ENCODE data around the gene CNOT1.

CNOT1 gene

DNA sequence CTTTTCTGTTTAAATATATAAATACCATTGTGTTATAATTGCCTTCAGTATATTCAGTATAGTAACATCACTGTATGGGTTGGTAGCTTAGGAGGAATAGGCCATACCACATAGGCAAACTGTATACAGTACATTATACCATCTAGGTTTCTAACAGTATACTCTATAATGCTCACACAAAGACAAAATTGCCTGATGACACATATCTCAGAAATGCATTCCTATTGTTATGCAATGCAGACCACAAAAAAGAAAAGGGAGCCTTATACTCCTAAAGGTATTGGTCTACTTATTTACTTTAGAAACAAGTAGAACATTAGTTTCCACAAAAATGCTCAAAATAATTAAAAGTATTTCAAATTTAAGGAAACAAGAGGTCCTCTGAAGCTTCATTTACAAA, 66.4 kb downstream of the CNOT1 start:
- Histone ChIP-seq H3K36me3 (ENCODE audit: control insufficient read depth in 2 of 2, insufficient read depth in 1 of 2, low read length in 2 of 2) (peaks cover 65 to 92% of the 10 kb centered on the region in 2 experiments), H3K4me3 (ENCODE audit: low read depth, low read length) (no peak overlapping the region), H3K27ac (ENCODE audit: extremely low read depth, low read depth, low read length) (no peak overlapping the region), H3K4me1 (ENCODE audit: control insufficient read depth, insufficient read depth, low read length) (no peaks in the 10 kb centered on the region), H3K9me3 (ENCODE audit: control insufficient read depth, insufficient read depth, low read depth, low read length) (no peaks in the 10 kb centered on the region)
- POLR2A ChIA-PET, result no interaction called here
- CTCF ChIA-PET, result interaction anchor here (0.6 kb wide), 1 partner anchor 244 kb away, joined by 3 read pairs; no protein-coding TSS in a partner anchor
- TF ChIP-seq ZNF266 (tag by site-specific recombination; IDR thresholded peaks at IDR 0.05; ENCODE audit: low read depth) (no peak), ZNF16 (tag by site-specific recombination; IDR thresholded peaks at IDR 0.05; ENCODE audit: low read depth) (no peak), ZNF792 (tag by site-specific recombination; IDR thresholded peaks at IDR 0.05) (no peak), ZNF529 (tag by site-specific recombination; IDR thresholded peaks at IDR 0.05; ENCODE audit: insufficient replicate concordance) (no peak), ZIC2 (tag by site-specific recombination; IDR thresholded peaks at IDR 0.05) (no peak), SALL2 (tag by site-specific recombination; IDR thresholded peaks at IDR 0.05; ENCODE audit: borderline replicate concordance) (no peak)

DNA sequence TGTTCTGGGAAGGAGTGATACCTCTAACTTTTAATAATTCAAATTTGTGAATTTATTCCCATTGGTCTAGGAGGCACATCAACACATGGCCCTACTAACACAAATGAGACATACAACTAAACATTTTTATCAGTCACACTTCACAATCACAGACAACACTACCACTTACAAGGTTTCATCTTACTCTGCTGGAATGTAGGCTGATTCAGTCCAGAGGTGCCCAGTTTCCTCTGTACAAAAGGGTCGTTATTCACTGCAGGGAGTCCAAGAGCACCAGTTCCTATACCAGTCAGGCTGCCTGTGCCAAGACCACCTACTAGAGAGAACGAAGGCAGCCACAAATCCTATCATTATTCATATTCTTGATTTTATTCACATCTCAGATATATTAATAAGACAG, 72.9 kb downstream of the CNOT1 start:
- Histone ChIP-seq H3K27ac (ENCODE audit: extremely low read depth, low read depth, low read length) (no peak overlapping the region), H3K9me3 (ENCODE audit: control insufficient read depth, insufficient read depth, low read depth, low read length) (no peaks in the 10 kb centered on the region), H3K4me1 (ENCODE audit: control insufficient read depth, insufficient read depth, low read length) (no peaks in the 10 kb centered on the region), H3K36me3 (ENCODE audit: control insufficient read depth in 2 of 2, insufficient read depth in 1 of 2, low read length in 2 of 2) (peaks cover 44 to 99% of the 10 kb centered on the region in 2 experiments), H3K4me3 (ENCODE audit: low read depth, low read length) (no peak overlapping the region)
- ChIA-PET POLR2A (no interaction called here), CTCF (interaction anchor here (0.8 kb wide), 1 partner anchor 41 kb away, joined by 3 read pairs; no protein-coding TSS in a partner anchor)
- TF ChIP-seq ZNF133 (tag by site-specific recombination; IDR thresholded peaks at IDR 0.05) (no peak), GFI1B (tag by site-specific recombination; IDR thresholded peaks at IDR 0.05) (no peak), ZNF335 (tag by site-specific recombination; conservative IDR thresholded peaks at IDR 0.05) (no peak), ZNF530 (tag by site-specific recombination; IDR thresholded peaks at IDR 0.05; ENCODE audit: low read depth) (no peak)
- TF ChIP-seq, protein P1, sequence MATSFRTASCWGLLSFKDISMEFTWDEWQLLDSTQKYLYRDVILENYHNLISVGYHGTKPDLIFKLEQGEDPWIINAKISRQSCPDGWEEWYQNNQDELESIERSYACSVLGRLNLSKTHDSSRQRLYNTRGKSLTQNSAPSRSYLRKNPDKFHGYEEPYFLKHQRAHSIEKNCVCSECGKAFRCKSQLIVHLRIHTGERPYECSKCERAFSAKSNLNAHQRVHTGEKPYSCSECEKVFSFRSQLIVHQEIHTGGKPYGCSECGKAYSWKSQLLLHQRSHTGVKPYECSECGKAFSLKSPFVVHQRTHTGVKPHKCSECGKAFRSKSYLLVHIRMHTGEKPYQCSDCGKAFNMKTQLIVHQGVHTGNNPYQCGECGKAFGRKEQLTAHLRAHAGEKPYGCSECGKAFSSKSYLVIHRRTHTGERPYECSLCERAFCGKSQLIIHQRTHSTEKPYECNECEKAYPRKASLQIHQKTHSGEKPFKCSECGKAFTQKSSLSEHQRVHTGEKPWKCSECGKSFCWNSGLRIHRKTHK (tag by site-specific recombination; IDR thresholded peaks at IDR 0.05), result no peak

DNA sequence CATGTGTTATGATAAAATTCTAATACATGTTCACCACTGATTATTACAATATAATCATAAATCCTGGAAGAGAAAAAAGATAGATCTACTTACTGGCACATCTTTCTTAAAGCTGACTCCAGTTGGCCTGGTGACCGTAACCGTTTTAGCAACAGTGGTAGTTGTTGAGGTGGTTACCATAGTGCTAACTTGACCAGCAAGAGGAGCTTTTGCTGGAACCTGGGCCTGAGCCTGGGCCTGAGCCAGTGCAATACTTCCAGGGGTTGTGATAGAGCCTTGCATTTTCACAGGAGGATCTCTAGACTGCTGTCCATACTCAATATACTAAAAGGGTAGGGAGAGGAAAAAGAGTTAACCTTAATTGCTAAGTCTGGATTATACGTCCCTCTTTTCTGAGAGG, 78.1 kb downstream of the CNOT1 start:
- Histone ChIP-seq H3K9me3 (ENCODE audit: control insufficient read depth, insufficient read depth, low read depth, low read length) (no peaks in the 10 kb centered on the region), H3K4me1 (ENCODE audit: control insufficient read depth, insufficient read depth, low read length) (no peaks in the 10 kb centered on the region), H3K4me3 (ENCODE audit: low read depth, low read length) (no peak overlapping the region), H3K27ac (ENCODE audit: extremely low read depth, low read depth, low read length) (no peak overlapping the region), H3K36me3 (ENCODE audit: control insufficient read depth in 2 of 2, insufficient read depth in 1 of 2, low read length in 2 of 2) (peaks cover 56 to 99% of the 10 kb centered on the region in 2 experiments)
- TF ChIP-seq HOXA7 (CRISPR knock-in tag; IDR thresholded peaks at IDR 0.05; ENCODE audit: borderline replicate concordance) (no peak), GFI1B (tag by site-specific recombination; IDR thresholded peaks at IDR 0.05) (no peak), ZNF2 (tag by site-specific recombination; IDR thresholded peaks at IDR 0.05) (no peak), KLF10 (tag by site-specific recombination; IDR thresholded peaks at IDR 0.05) (no peak), ZNF521 (tag by site-specific recombination; IDR thresholded peaks at IDR 0.05) (no peak)
- TF ChIP-seq, protein P2, sequence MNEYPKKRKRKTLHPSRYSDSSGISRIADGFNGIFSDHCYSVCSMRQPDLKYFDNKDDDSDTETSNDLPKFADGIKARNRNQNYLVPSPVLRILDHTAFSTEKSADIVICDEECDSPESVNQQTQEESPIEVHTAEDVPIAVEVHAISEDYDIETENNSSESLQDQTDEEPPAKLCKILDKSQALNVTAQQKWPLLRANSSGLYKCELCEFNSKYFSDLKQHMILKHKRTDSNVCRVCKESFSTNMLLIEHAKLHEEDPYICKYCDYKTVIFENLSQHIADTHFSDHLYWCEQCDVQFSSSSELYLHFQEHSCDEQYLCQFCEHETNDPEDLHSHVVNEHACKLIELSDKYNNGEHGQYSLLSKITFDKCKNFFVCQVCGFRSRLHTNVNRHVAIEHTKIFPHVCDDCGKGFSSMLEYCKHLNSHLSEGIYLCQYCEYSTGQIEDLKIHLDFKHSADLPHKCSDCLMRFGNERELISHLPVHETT (tag by site-specific recombination; IDR thresholded peaks at IDR 0.05), result no peak
- ChIA-PET POLR2A (no interaction called here), CTCF (interaction anchor here (0.6 kb wide), 1 partner anchor 86 kb away, joined by 6 read pairs; no protein-coding TSS in a partner anchor)

DNA sequence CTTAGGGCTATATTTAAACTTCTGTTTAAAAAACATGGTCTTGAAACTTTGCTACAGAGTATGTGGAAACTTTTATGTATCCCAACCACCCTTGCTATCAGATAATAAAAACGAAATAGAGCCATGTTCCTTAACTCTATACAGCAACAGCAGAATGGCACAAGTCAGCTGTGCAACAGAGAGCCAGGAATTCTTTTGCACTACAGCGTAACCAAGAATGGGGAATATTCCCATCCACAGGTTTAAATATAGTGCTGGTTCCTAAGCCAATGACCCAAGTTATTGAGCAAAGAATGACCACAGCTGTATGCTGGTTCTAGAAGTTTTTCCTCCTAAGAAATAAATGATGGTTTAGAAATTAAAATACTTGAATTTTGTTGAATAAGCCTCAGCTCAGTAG, 81.2 kb downstream of the CNOT1 start:
- ChIA-PET CTCF (interaction anchor here (1.0 kb wide), 2 partner anchors 13 to 112 kb away, joined by 3 to 4 read pairs; no protein-coding TSS in a partner anchor), POLR2A (no interaction called here)
- Histone ChIP-seq H3K9me3 (ENCODE audit: control insufficient read depth, insufficient read depth, low read depth, low read length) (no peaks in the 10 kb centered on the region), H3K4me3 (ENCODE audit: low read depth, low read length) (no peak overlapping the region), H3K4me1 (ENCODE audit: control insufficient read depth, insufficient read depth, low read length) (no peaks in the 10 kb centered on the region), H3K36me3 (ENCODE audit: control insufficient read depth in 2 of 2, insufficient read depth in 1 of 2, low read length in 2 of 2) (peaks cover 66 to 99% of the 10 kb centered on the region in 2 experiments), H3K27ac (ENCODE audit: extremely low read depth, low read depth, low read length) (no peak overlapping the region)
- TF ChIP-seq, protein P3, sequence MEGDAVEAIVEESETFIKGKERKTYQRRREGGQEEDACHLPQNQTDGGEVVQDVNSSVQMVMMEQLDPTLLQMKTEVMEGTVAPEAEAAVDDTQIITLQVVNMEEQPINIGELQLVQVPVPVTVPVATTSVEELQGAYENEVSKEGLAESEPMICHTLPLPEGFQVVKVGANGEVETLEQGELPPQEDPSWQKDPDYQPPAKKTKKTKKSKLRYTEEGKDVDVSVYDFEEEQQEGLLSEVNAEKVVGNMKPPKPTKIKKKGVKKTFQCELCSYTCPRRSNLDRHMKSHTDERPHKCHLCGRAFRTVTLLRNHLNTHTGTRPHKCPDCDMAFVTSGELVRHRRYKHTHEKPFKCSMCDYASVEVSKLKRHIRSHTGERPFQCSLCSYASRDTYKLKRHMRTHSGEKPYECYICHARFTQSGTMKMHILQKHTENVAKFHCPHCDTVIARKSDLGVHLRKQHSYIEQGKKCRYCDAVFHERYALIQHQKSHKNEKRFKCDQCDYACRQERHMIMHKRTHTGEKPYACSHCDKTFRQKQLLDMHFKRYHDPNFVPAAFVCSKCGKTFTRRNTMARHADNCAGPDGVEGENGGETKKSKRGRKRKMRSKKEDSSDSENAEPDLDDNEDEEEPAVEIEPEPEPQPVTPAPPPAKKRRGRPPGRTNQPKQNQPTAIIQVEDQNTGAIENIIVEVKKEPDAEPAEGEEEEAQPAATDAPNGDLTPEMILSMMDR (tag by site-specific recombination; IDR thresholded peaks at IDR 0.05), result no peak
- TF ChIP-seq, protein P4, sequence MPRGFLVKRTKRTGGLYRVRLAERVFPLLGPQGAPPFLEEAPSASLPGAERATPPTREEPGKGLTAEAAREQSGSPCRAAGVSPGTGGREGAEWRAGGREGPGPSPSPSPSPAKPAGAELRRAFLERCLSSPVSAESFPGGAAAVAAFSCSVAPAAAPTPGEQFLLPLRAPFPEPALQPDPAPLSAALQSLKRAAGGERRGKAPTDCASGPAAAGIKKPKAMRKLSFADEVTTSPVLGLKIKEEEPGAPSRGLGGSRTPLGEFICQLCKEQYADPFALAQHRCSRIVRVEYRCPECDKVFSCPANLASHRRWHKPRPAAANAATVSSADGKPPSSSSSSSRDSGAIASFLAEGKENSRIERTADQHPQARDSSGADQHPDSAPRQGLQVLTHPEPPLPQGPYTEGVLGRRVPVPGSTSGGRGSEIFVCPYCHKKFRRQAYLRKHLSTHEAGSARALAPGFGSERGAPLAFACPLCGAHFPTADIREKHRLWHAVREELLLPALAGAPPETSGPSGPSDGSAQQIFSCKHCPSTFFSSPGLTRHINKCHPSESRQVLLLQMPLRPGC (tag by site-specific recombination; IDR thresholded peaks at IDR 0.05), result no peak
- TF ChIP-seq ZXDB (tag by site-specific recombination; IDR thresholded peaks at IDR 0.05) (no peak), ZNF747 (tag by site-specific recombination; IDR thresholded peaks at IDR 0.05) (no peak), ZNF394 (tag by site-specific recombination; IDR thresholded peaks at IDR 0.05; ENCODE audit: borderline replicate concordance) (no peak), ZNF354C (tag by site-specific recombination; IDR thresholded peaks at IDR 0.05; ENCODE audit: borderline replicate concordance, low read depth) (no peak)
